Mucosa of descending colon (tissue), 3 donors: Measurements from ENCODE around the gene IGFBP7. TPM values are rescaled to one million over a fixed set of nuclear protein-coding genes. Genes with fewer than 3 reads are reported as not detected.

ENCODE experiments used
- ATAC-seq: fragments of 200-7000 bp; cut with Tn5 transposase; one replicate; pipeline ENCODE4 v1.9.1; 2020; ENCODE audit warnings: mild to moderate bottlenecking, moderate library complexity
- DNase-seq, 3 donors: peaks; one replicate each; pipeline ENCODE4 v3.0.0-alpha.2; 2020
- H3K36me3 ChIP-seq: fragments of 200-600 bp; one replicate; pipeline ENCODE4 v1.8.0; 2021; ENCODE audit warnings: low read depth, mild to moderate bottlenecking
- H3K4me1 ChIP-seq: fragments of 200-600 bp; one replicate; pipeline ENCODE4 v1.8.0; 2021; ENCODE audit warnings: low read depth, mild to moderate bottlenecking
- H3K4me3 ChIP-seq: fragments of 200-600 bp; one replicate; pipeline ENCODE4 v1.8.0; 2021; ENCODE audit warnings: mild to moderate bottlenecking
- H3K9me3 ChIP-seq: fragments of 200-600 bp; one replicate; pipeline ENCODE4 v1.8.0; 2021; ENCODE audit warnings: mild to moderate bottlenecking
- CTCF ChIP-seq: fragments of 200-600 bp; IDR thresholded peaks from one replicate; pipeline ENCODE4 v1.8.0; 2022; ENCODE audit warnings: antibody characterized with exemption, mild to moderate bottlenecking
- intact Hi-C, 2 donors: fragments of 100-400 bp; cut with DNase I in 1 of 2; cut with micrococcal nuclease in 1 of 2; formaldehyde crosslinking; loops; one replicate each; pipeline versions ENCODE4 v1.11.0 to v1.11.1; 2022; cut with DNase I, micrococcal nuclease
- total RNA-seq, 3 donors: library from RNA; stranded (reverse); fragmentation: NEBNext Ultra II Directional in 2 of 3; extraction: Animal tissue kit (Norgen Biotek cat#: 25700) in 2 of 3; gene quantifications; one replicate each; pipeline versions ENCODE4 v1.2.1 to v1.2.4, GENCODE V29; 2021 to 2023
- donor health status: DM: no; HTN: no; CAD: no; lungs with moderate emphysema.
- donor health status: DM: no; HTN: no; CAD: no.
- donor health status: DM: no; HTN: yes; CAD: no.

IGFBP7 gene
- total RNA-seq, 3 donors from 2014 or later, result 32.7 to 225 (median 116) TPM

DNA sequence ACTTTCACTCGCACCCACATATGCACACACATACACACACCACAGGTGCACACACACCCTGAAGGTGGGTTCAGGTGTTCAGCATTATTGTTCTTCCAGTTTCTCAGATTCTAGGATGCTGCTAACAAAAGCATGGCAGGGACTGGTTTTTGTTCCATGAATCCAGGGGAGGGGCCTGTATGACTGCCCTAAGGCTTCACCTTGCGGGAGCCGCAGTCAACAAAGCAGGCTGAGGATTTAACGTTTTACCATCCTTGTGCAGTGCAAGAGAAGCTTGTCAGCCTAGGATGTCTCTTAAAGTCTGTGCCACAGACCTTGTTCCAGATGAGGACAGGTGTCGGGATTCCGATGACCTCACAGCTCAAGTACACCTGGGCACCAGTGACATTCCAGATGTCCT, 69.7 kb downstream of the IGFBP7 start:
- H3K9me3 ChIP-seq, result no peaks in the 10 kb centered on the region
- ATAC-seq, result no peak
- H3K4me3 ChIP-seq, result no peak overlapping the region
- no peaks in the 10 kb centered on the region for H3K4me1 ChIP-seq
- TF ChIP-seq CTCF, result no peak
- intact Hi-C loops, result loop anchor here in 1 of 2 donors (10.0 kb wide), 1 partner anchor 64 kb away; no protein-coding TSS in a partner anchor
- H3K36me3 ChIP-seq, result no peaks in the 10 kb centered on the region
- DNase-seq, result no peak

- no peak for ATAC-seq
- Histone ChIP-seq H3K9me3 (no peaks in the 10 kb centered on the region), H3K4me1 (no peaks in the 10 kb centered on the region), H3K4me3 (no peak overlapping the region), H3K36me3 (no peaks in the 10 kb centered on the region)
- TF ChIP-seq CTCF, result no peak
- no peak for DNase-seq
- intact Hi-C loops, result loop anchor here in 1 of 2 donors (5.0 kb wide), 1 partner anchor 123 kb away; no protein-coding TSS in a partner anchor
Measured at GRCh38 chr4:57039345-57039744, 70.8 kb downstream of the IGFBP7 start.

GRCh38 chr4:57037982-57038604, 72.1 kb downstream of the IGFBP7 start:
- no peaks in the 10 kb centered on the region for H3K4me1 ChIP-seq
- DNase-seq (peak in 2 of 3 donors; percentile 78 to 84), ATAC-seq (peak; percentile 89)
- peak; percentile 67 for TF ChIP-seq CTCF
- no peak overlapping the region for H3K4me3 ChIP-seq
- H3K9me3 ChIP-seq, result no peaks in the 10 kb centered on the region
- H3K36me3 ChIP-seq, result no peaks in the 10 kb centered on the region
- intact Hi-C loops, result loop anchor here in 1 of 2 donors (5.0 kb wide), 1 partner anchor 124 kb away; no protein-coding TSS in a partner anchor

DNA sequence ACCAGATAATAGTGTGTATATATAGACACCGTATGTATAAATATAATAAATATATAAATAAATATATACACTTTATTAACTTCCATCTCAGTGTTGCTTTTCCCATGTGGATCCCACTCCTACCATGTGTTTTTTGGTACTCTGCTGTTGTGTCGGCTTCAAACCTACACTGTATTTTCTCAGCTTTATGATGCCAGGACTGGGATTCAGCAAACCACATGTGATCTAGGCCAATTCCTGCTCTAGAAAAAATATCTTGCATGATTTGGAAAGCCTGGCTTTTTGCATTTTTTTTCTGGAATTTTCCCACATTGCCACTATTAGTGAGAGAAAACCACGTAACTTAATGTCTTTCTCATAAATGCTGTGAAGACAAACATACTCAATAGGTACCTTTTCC, 75.7 kb downstream of the IGFBP7 start:
- TF ChIP-seq CTCF, result no peak
- intact Hi-C loops, result no loop called here
- DNase-seq (no peak), ATAC-seq (no peak)
- no peaks in the 10 kb centered on the region for H3K36me3 ChIP-seq
- no peaks in the 10 kb centered on the region for H3K4me1 ChIP-seq
- H3K4me3 ChIP-seq, result no peak overlapping the region
- H3K9me3 ChIP-seq, result no peaks in the 10 kb centered on the region

DNA sequence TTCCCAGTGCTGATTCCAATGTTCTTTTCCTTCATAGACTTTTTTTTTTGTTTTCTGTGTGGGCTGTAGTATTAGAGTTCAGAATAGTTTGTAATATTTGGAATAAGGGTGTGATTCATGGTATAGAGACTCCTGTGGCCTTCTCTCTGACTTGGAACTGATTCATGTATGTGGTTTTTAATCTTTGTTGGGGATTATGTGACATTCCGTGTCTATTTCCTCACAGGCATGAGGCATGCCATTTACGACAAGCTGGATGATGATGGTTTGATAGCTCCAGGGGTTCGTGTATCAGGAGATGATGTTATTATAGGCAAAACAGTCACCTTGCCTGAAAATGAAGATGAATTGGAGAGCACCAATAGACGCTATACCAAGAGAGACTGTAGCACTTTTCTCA, 87.1 kb downstream of the IGFBP7 start:
- DNase-seq, result no peak
- H3K9me3 ChIP-seq, result no peaks in the 10 kb centered on the region
- intact Hi-C loops, result no loop called here
- H3K4me1 ChIP-seq, result no peaks in the 10 kb centered on the region
- ATAC-seq, result no peak
- no peak overlapping the region for H3K4me3 ChIP-seq
- TF ChIP-seq CTCF, result no peak
- peaks cover 15% of the 10 kb centered on the region for H3K36me3 ChIP-seq
